ENCODE measurements around the gene GRAMD2B.
"Not testable (repeated sequence)": the region's sequence is repeated elsewhere in the genome, so short reads cannot be mapped to it uniquely, and the experiment has no call there.

Gene GRAMD2B

DNA sequence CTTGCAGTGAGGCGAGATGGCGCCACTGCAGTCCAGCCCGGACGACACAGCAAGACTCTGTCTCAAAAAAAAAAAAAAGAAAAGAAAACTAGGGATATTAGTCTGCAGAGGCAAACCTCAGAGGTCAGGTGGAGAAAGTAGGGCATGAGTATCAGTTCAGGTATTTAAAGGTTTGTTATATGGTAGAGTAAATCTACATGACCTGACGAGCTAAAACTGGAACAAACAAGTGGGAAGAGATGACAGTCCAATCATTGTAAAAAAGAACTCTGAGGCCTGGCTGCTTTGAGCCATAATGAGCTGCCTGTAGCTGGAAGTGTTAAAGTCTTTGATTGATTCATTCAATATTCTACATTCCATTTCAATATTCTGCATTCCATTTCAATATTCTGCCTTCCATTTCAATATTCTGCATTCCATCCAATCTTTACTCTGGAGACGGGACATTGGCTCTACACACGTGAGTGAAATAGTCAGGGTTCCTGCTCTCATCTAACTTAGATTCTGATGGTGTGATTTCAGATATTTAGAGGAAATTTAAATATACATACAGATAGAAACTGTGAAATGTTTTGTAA lies 28.9 kb upstream of the GRAMD2B start:
- peak overlapping the region; percentile 63 for H2AFZ ChIP-seq (ENCODE audit: low read depth, low read length)
- H3K27me3 ChIP-seq (ENCODE audit: insufficient read depth, low read length) = no peaks in the 10 kb centered on the region
- H3K4me1 ChIP-seq (ENCODE audit: insufficient read depth, low read length) = peaks cover 21% of the 10 kb centered on the region
- no peaks in the 10 kb centered on the region for H3K36me3 ChIP-seq (ENCODE audit: insufficient read depth, low read length)
- H3K4me3 ChIP-seq (ENCODE audit: low read length) = no peak overlapping the region
- H3K9me3 ChIP-seq (ENCODE audit: low read length) = peaks cover 4% of the 10 kb centered on the region

GRCh38 chr5:126395198-126395597 lies 28.0 kb upstream of the GRAMD2B start:
- no peaks in the 10 kb centered on the region for H3K27me3 ChIP-seq (ENCODE audit: insufficient read depth, low read length)
- H3K36me3 ChIP-seq (ENCODE audit: insufficient read depth, low read length) = no peaks in the 10 kb centered on the region
- peaks cover 4% of the 10 kb centered on the region for H3K9me3 ChIP-seq (ENCODE audit: low read length)
- H3K4me1 ChIP-seq (ENCODE audit: insufficient read depth, low read length) = peaks cover 21% of the 10 kb centered on the region
- H3K4me3 ChIP-seq (ENCODE audit: low read length) = no peak overlapping the region
- no peak overlapping the region for H2AFZ ChIP-seq (ENCODE audit: low read depth, low read length)

DNA sequence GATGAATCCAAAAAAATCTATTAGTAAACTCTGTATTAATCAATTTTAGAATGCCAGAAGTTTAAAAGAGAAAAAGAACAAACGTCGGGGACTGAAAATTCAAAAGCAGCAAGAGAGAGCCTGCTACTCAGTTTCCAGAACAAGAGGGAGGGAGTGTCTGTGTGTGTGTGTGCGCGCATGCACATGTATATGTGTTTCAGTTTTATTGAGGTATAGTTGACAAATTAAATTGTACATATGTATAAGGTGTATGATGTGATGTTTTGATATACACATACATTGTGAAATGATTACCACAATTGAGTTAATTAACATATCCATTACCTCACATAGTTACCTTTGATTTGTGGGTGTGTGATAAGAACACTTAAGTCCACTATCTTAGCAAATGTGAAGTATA lies 27.6 kb upstream of the GRAMD2B start:
- Histone ChIP-seq H3K27me3 (ENCODE audit: insufficient read depth, low read length) (no peaks in the 10 kb centered on the region), H3K4me3 (ENCODE audit: low read length) (no peak overlapping the region), H3K4me1 (ENCODE audit: insufficient read depth, low read length) (peaks cover 21% of the 10 kb centered on the region), H3K9me3 (ENCODE audit: low read length) (peaks cover 4% of the 10 kb centered on the region), H2AFZ (ENCODE audit: low read depth, low read length) (no peak overlapping the region), H3K36me3 (ENCODE audit: insufficient read depth, low read length) (no peaks in the 10 kb centered on the region)

- peaks cover 21% of the 10 kb centered on the region for H3K4me1 ChIP-seq (ENCODE audit: insufficient read depth, low read length)
- not testable (repeated sequence) for H3K36me3 ChIP-seq (ENCODE audit: insufficient read depth, low read length); H3K9me3 ChIP-seq (ENCODE audit: low read length); H3K27me3 ChIP-seq (ENCODE audit: insufficient read depth, low read length); H2AFZ ChIP-seq (ENCODE audit: low read depth, low read length); H3K4me3 ChIP-seq (ENCODE audit: low read length)
Observed at GRCh38 chr5:126396721-126397120, 26.5 kb upstream of the GRAMD2B start.

DNA sequence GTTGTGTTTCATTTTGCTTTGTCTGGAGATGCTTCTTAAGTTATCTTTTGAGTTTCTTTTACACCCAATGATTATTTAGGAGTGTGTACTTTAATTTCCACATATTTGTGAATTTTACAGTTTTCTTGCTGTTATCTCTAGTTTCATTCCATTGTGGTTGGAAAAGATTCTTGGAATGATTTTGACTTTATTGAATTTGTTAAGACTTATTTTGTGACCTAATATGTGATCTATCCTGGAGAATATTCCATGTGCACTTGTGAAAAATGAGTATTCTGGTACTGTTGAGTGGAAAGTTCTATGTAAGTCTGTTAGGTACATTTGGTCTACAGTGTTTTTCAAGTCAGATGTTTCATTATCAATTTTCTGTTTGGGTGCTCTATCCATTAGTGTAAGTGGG lies 24.4 kb upstream of the GRAMD2B start:
- H2AFZ ChIP-seq (ENCODE audit: low read depth, low read length) = no peak overlapping the region
- no peaks in the 10 kb centered on the region for H3K27me3 ChIP-seq (ENCODE audit: insufficient read depth, low read length)
- no peak overlapping the region for H3K4me3 ChIP-seq (ENCODE audit: low read length)
- H3K9me3 ChIP-seq (ENCODE audit: low read length) = peaks cover 9% of the 10 kb centered on the region
- peaks cover 22% of the 10 kb centered on the region for H3K4me1 ChIP-seq (ENCODE audit: insufficient read depth, low read length)
- H3K36me3 ChIP-seq (ENCODE audit: insufficient read depth, low read length) = no peaks in the 10 kb centered on the region

- Histone ChIP-seq H3K4me3 (ENCODE audit: low read length) (no peak overlapping the region), H3K9me3 (ENCODE audit: low read length) (peaks cover 9% of the 10 kb centered on the region), H2AFZ (ENCODE audit: low read depth, low read length) (no peak overlapping the region), H3K4me1 (ENCODE audit: insufficient read depth, low read length) (peaks cover 14% of the 10 kb centered on the region), H3K27me3 (ENCODE audit: insufficient read depth, low read length) (no peaks in the 10 kb centered on the region), H3K36me3 (ENCODE audit: insufficient read depth, low read length) (no peaks in the 10 kb centered on the region)
Observed at GRCh38 chr5:126400621-126401251, 22.5 kb upstream of the GRAMD2B start.

DNA sequence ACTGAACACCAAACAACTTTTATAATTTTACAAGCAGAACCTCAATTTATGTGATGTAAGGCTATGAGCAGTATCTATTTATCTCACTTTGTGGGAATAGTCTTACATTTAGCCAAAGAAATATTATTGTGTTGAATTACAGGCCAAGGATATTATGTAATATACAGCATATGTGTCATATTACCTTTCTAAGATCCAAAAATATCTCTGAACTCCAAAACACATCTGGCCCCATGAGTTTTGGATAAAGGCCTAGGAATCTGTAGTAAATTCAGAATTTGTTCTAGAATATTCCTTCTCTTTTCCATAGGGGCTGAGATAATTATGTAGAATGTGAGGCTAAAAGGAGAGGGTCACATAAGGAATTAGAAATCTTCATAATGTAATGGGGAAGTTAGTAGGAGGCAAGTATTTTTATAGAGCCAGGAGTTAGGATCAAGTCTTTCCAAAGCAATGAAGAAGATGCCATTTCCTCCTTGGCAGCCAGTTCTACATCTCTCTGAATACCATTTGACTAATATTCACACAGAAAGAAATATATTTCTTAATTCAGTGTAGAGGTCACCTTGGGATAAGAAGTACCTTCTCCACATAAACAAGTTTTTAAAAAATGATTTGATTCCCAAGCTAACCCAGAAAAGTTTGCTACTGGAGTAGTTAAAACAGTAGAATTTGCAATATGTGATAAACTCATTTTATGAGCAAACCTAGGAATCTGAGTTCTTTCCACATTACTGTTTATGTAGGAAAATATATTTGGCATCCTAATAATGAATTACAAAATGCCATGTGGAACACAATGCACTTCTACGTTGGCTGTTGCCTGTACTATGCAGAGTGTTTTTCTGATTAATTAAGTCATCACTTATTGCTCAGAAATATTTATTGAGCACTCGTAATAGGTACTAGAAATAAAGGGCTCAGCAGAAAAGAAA lies 20.3 kb upstream of the GRAMD2B start:
- Histone ChIP-seq H3K4me3 (ENCODE audit: low read length) (no peak overlapping the region), H2AFZ (ENCODE audit: low read depth, low read length) (no peak overlapping the region), H3K9me3 (ENCODE audit: low read length) (peaks cover 9% of the 10 kb centered on the region), H3K36me3 (ENCODE audit: insufficient read depth, low read length) (no peaks in the 10 kb centered on the region), H3K4me1 (ENCODE audit: insufficient read depth, low read length) (peaks cover 10% of the 10 kb centered on the region), H3K27me3 (ENCODE audit: insufficient read depth, low read length) (no peaks in the 10 kb centered on the region)

DNA sequence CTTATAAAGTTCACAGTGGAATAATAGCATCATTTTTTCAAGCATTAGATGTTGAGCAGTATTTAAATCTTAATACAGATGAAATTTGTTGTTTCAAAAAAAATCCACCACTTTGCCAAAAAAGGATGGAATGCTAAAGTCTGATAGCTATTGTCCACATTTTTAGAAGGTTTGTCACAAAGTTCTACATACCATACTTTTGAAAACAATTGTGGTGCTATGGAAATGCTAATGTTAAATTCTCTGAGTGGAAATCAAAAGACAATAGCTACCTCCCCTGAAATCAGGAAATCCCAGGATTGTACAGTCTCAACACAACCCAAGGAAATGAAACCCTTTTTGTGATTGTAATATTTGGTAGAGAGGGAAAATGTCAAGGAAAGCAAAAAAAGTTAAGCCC lies 19.3 kb upstream of the GRAMD2B start:
- H3K4me3 ChIP-seq (ENCODE audit: low read length) = no peak overlapping the region
- peaks cover 9% of the 10 kb centered on the region for H3K9me3 ChIP-seq (ENCODE audit: low read length)
- H2AFZ ChIP-seq (ENCODE audit: low read depth, low read length) = no peak overlapping the region
- no peaks in the 10 kb centered on the region for H3K36me3 ChIP-seq (ENCODE audit: insufficient read depth, low read length)
- peaks cover 10% of the 10 kb centered on the region for H3K4me1 ChIP-seq (ENCODE audit: insufficient read depth, low read length)
- H3K27me3 ChIP-seq (ENCODE audit: insufficient read depth, low read length) = no peaks in the 10 kb centered on the region

GRCh38 chr5:126410623-126411022 lies 12.6 kb upstream of the GRAMD2B start:
- H3K27me3 ChIP-seq (ENCODE audit: insufficient read depth, low read length) = no peaks in the 10 kb centered on the region

DNA sequence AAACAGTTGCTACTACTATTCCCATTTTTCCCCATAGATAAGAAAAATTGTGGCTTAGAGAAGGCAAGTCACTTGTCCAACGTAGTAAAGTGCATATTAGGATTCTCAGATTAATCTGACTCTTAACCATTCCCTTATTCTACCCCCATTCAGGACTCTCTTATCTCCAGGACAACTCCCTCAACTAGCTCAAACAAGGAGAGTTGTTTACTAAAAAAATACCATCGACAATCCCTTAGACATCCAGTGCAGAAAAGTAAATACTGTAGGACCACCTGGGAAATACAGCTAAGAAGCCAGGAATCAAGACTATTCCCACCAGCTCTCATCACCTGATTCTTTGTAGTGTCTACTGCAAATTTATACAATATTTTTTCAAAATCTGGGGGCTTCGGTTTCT lies 9.4 kb upstream of the GRAMD2B start:
- H3K27me3 ChIP-seq (ENCODE audit: insufficient read depth, low read length) = no peaks in the 10 kb centered on the region
- no peaks in the 10 kb centered on the region for H3K36me3 ChIP-seq (ENCODE audit: insufficient read depth, low read length)
- peaks cover 2% of the 10 kb centered on the region for H3K4me1 ChIP-seq (ENCODE audit: insufficient read depth, low read length)
- H2AFZ ChIP-seq (ENCODE audit: low read depth, low read length) = no peak overlapping the region
- no peaks in the 10 kb centered on the region for H3K9me3 ChIP-seq (ENCODE audit: low read length)
- no peak overlapping the region for H3K4me3 ChIP-seq (ENCODE audit: low read length)

More at GRCh38 chr5:126410623-126411022, 12.6 kb upstream of the GRAMD2B start:
- Histone ChIP-seq H3K4me1 (ENCODE audit: insufficient read depth, low read length) (no peaks in the 10 kb centered on the region), H3K9me3 (ENCODE audit: low read length) (no peaks in the 10 kb centered on the region), H2AFZ (ENCODE audit: low read depth, low read length) (no peak overlapping the region), H3K36me3 (ENCODE audit: insufficient read depth, low read length) (no peaks in the 10 kb centered on the region), H3K4me3 (ENCODE audit: low read length) (no peak overlapping the region)

GRCh38 chr5:126414874-126415502 lies 8.2 kb upstream of the GRAMD2B start:
- Histone ChIP-seq H3K9me3 (ENCODE audit: low read length) (no peaks in the 10 kb centered on the region), H2AFZ (ENCODE audit: low read depth, low read length) (no peak overlapping the region), H3K4me1 (ENCODE audit: insufficient read depth, low read length) (peaks cover 2% of the 10 kb centered on the region), H3K36me3 (ENCODE audit: insufficient read depth, low read length) (no peaks in the 10 kb centered on the region), H3K27me3 (ENCODE audit: insufficient read depth, low read length) (no peaks in the 10 kb centered on the region), H3K4me3 (ENCODE audit: low read length) (no peak overlapping the region)

GRCh38 chr5:126415789-126416188 lies 7.4 kb upstream of the GRAMD2B start:
- Histone ChIP-seq H3K36me3 (ENCODE audit: insufficient read depth, low read length) (no peaks in the 10 kb centered on the region), H3K4me3 (ENCODE audit: low read length) (no peak overlapping the region), H2AFZ (ENCODE audit: low read depth, low read length) (no peak overlapping the region), H3K9me3 (ENCODE audit: low read length) (no peaks in the 10 kb centered on the region), H3K4me1 (ENCODE audit: insufficient read depth, low read length) (peaks cover 2% of the 10 kb centered on the region), H3K27me3 (ENCODE audit: insufficient read depth, low read length) (no peaks in the 10 kb centered on the region)
